NCI-H82 (cell line): Measurements from ENCODE around the gene CLIP1.
A peak's percentile ranks its signal among the peaks of the same experiment; 100 is the strongest.
"Not testable (repeated sequence)": the region's sequence is repeated elsewhere in the genome, so short reads cannot be mapped to it uniquely, and the experiment has no call there.

Source experiments
- DNase-seq: peaks from one replicate; lab custom pipeline; 2025; lab: John Stamatoyannopoulos, UW

CLIP1 gene

GRCh38 chr12:122310626-122311333 is 111.7 kb downstream of the CLIP1 start:
- DNase-seq, result no peak

GRCh38 chr12:122309564-122310121 is 112.8 kb downstream of the CLIP1 start:
- no peak for DNase-seq

GRCh38 chr12:122308811-122309210 is 113.7 kb downstream of the CLIP1 start:
- DNase-seq, result no peak

DNA sequence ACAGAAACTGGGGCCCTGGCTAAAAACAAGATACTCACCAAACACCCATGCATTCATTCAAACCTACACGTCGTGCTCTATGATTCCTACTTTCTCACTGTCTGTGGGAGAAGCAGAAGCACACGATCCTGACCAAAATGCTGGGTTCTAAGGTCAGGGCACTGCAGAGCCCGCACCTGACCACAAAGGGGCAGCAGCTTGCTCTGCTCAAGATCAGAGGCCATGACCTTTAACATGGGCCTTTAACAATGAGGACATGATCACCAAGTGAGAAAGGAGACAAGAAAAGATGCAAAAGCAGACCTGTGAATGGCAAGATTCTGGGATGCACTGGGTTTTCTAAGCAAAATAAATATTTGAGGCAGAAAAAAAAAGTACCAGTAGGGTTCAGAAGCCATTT is 116.1 kb downstream of the CLIP1 start:
- no peak for DNase-seq

DNA sequence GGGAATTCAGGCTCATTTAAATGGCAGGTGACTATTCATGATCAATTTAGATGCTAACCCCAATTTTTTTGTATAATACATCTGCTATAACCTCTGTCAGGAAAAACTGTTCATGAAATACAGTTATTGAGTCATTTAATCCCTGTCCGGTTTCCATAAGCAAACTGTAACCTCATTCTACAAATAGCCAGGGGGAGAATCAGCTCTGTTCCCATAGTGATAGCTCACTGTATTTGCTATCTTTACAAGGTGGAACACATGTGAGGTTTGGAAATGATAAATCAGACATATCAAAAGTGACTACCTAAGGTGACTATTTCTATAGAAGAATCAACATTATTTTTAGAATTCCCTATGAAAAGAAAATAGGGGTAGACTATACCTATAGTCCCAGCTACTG is 117.5 kb downstream of the CLIP1 start:
- no peak for DNase-seq

DNA sequence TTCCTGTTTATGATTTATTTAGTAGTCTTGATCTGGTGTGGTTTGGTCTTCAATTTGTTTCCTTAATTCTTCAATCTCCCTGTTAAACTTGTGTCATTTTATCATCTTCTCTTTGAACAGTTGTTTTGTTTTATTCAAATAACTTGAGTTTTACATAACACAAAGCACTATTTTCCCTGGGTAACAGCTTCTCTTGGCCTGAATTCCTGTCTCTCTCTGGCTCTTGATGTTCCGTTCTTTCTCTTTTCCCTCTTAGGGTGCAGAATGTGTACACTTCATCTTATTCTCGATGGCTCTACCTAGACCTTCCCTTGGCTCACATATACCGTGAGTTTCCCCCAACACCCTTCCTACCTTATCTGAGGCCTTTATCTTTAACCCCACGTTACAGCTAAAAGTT is 119.4 kb downstream of the CLIP1 start:
- DNase-seq, result no peak

DNA sequence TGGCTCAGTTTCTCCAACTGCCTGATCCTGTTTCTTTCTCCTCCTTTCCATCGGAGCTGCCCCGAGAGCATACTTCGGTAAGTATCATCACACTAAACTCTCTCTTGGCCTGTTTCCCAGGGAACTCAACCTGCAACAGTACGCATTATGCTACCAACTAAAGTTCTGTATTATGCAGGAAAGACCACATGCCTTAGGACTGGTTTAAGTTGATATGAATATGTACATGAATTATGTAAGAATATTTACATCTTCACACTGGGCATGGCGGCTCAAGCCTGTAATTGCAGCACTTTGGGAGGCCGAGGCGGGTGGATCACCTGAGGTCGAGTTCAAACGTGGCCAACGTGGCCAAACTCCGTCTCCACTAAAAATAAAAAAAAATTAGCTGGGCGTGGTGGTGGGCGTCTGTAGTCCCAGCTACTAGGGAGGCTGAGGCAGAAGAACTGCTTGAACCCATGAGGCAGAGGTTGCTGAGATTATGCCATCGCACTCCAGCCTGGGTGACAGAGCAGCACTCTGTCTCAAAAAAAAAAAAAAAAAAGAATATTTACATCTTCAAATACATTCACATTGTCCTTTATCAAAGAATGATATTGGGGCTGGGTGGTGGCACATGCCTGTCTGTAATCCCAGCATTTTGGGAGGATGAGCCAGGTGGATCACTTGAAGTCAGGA is 124.3 kb downstream of the CLIP1 start:
- no peak for DNase-seq

DNA sequence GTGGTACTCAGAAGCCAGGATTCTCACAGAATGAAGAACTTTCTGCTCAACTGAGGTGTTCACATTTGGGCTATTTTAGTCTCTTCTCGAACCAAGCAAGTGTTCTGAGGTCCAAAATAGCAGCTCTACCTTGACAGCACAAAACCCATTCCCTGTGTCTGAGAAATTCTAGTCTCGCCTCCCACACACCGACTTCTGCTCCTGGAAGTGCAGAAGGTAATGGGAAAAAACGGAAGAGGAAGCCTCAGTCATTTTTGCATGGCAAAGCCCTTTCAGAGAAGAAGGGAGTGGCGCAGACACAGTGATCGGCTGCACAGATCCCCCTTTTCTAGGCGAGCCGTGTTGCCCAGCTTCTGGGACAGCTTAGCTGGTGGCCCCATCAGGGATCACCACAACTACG is 125.0 kb downstream of the CLIP1 start:
- DNase-seq, result no peak

GRCh38 chr12:122295877-122296276 is 126.6 kb downstream of the CLIP1 start:
- DNase-seq, result no peak

DNA sequence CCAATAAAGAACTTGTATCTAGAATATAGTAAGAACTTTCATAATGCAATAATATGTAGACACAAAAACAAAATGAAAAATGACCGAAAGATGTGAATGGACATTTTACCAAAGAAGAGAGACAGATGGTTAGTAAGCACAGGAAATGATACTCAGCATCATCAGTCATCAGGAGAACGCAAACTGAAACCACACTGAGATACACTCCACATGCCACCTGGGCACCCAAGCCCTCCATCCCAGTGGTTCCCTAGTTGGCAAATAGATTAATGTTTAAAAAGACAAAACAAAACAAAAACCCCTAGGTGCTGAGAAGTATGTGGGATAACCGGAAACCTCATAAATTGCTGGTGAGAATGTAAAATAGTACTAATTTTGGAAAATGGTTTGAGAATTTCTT is 129.4 kb downstream of the CLIP1 start:
- no peak for DNase-seq

GRCh38 chr12:122291431-122291830 is 131.0 kb downstream of the CLIP1 start:
- DNase-seq, result no peak

DNA sequence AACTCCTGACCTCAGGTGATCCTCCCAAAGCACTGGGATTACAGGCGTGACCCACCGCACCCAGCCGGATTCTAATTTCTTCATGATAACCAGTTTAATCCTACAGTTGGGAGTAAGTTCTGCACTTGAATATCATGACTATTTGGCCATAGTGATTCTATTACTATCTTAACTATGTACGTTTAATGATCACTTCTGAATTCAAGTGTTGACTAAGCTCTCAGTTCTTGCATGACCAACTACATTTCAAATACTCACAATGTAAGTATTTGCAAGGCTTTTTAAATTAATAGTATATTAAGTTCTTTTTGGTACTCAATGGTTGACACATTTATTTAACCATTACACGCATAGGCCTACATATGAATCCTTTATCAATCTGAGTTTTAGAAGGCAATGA is 138.8 kb downstream of the CLIP1 start:
- DNase-seq, result no peak

DNA sequence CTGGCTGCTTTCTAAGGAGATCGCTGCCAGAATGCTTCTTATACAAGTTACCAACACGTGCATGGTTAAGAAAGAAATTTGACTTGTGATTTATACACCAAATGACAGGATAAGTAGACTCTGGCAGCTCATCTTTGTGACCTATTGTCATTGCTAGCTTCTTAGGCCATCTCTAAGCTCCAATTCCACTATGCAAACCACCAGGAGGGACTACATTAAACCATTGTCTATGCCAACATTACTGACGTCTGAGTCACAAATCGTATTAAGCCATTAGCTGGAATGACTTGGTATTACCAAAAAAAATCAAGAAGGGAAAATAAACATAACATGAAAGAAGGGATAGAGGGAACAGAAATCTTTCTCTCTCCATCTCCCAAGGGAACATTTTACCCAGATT is 140.4 kb downstream of the CLIP1 start:
- peak; percentile 71 for DNase-seq

GRCh38 chr12:122276242-122276641 is 146.2 kb downstream of the CLIP1 start:
- DNase-seq, result no peak

DNA sequence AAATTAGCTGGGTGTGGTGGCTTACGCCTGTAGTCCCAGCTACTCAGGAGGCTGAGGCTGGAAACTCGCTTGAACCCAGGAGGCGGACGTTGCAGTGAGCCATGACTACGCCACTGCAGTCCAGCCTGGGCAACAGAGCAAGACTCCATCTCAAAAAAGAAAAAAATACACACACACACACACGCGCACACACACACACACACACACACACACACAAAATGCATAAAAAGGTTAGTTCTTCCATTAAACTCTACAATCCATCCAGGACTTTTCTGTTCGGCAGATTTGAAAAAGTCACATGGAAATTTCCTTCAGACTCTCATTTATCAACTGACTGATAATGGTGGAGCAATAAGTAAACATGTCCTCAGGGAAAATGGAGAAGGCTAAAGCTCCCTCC is 147.0 kb downstream of the CLIP1 start:
- no peak for DNase-seq

- peak; percentile 99 for DNase-seq
These were observed 156.1 kb downstream of the CLIP1 start, which contains the start of gene VPS33A for GRCh38 chr12:122266230-122266901. TSS of gene VPS33A (minus strand) at chr12:122266494. CDS start at chr12:122266408, 86 bp downstream.

- DNase-seq, result peak; percentile 60
These were observed 156.6 kb downstream of the CLIP1 start for GRCh38 chr12:122265886-122266229.

GRCh38 chr12:122265476-122265875 is 157.0 kb downstream of the CLIP1 start:
- no peak for DNase-seq

DNA sequence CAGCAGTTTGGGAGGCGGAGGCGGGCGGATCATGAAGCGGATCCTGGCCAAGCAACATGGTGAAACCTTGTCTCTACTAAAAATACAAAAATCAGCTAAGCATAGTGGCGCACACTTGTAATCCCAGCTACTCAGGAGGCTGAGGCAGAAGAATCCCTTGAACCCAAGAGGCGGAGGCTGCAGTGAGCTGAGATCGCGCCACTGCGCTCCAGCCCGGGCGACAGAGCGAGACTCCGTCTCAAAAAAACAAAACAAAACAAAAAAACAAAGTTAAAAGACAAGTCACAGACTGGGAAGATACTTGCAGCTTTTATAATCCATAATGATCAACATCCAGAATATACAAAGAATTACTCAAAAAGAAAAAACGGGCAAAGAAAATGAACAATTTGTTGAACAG is 161.7 kb downstream of the CLIP1 start:
- not testable (repeated sequence) for DNase-seq

DNA sequence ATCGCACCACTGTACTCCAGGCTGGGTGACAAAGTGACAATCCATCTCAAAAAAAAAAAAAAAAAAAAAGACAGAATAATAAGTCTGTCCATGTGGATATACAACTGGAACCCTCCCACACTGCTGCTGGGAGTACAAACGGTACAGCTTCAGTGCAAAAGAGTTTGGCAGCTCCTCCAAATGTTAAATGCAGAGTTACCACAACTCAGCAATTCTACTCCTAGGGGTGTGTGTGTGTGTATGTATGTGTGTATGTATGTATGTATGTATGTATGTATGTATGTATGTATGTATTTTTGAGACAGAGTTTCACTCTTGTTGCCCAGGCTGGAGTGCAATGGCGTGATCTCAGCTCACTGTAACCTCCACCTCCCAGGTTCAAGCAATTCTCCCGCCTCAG is 163.5 kb downstream of the CLIP1 start:
- not testable (repeated sequence) for DNase-seq

GRCh38 chr12:122258462-122258861 is 164.0 kb downstream of the CLIP1 start:
- DNase-seq, result not testable (repeated sequence)

DNA sequence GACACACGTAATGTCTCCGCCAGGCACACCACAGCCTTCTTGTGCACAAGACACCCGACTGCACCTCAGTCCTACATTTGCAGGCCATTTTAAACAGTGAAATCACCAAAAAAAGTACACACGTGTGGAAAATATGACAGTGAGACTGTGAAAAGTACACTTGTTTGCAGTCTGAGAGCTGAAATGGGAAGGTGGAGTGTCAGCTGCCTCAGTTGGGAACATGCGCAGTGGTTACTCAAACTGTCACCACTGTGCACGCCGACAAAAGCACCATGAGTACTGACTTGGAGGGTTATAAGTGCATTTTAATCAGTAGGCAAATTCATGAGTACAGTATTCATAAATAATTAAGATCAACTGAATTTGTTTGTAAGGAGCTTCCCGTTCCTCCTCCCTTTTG is 171.9 kb downstream of the CLIP1 start:
- no peak for DNase-seq

DNA sequence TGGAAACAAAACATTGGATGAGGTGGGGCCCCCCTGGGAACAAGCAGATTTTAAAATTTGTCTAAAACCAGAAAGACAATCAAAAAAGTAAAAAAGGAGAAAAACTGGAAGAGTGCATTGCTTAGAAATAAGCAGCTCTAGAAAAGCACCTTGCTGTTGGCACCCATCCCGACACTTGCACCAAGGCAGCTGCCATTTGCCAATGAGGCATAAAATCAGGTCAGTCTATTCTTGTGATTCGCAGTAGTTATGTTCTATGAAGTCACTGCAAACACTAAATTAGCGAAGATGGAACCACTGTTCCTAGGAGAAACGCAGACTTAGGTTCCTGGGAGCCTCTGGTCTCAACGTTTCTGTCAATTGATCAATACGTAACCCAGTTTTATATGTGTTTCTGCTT is 172.4 kb downstream of the CLIP1 start:
- DNase-seq, result no peak
